ENCODE data around the gene HIBADH.

- TF ChIP-seq CTCF (IDR thresholded peaks at IDR 0.05; ENCODE audit: extremely low read depth in 1 of 2, insufficient read depth in 1 of 2, low read depth in 1 of 2, low read length in 2 of 2), result no peak
- no peak for TF ChIP-seq POLR2AphosphoS5 (IDR thresholded peaks at IDR 0.05; ENCODE audit: insufficient read depth, low read depth, low read length)
These were observed 48.6 kb downstream of the HIBADH start for GRCh38 chr7:27614095-27614494.

Measured in endothelial cell of umbilical vein (primary cell).